Stimulated activated CD8-positive, alpha-beta memory T cell treated with anti-CD3 and anti-CD28 coated beads, Interleukin-12 subunit alpha, Interleukin-12 subunit beta, amount 100 ng/mL, for 1 hour (primary cell): ENCODE measurements around the gene PTPRN.
"Not testable (repeated sequence)": the region's sequence is repeated elsewhere in the genome, so short reads cannot be mapped to it uniquely, and the experiment has no call there.

ENCODE experiments used
- DNase-seq: peaks from one replicate; pipeline ENCODE4 v3.0.0-alpha.2; 2020; ENCODE audit warnings: low read depth

PTPRN gene

DNA sequence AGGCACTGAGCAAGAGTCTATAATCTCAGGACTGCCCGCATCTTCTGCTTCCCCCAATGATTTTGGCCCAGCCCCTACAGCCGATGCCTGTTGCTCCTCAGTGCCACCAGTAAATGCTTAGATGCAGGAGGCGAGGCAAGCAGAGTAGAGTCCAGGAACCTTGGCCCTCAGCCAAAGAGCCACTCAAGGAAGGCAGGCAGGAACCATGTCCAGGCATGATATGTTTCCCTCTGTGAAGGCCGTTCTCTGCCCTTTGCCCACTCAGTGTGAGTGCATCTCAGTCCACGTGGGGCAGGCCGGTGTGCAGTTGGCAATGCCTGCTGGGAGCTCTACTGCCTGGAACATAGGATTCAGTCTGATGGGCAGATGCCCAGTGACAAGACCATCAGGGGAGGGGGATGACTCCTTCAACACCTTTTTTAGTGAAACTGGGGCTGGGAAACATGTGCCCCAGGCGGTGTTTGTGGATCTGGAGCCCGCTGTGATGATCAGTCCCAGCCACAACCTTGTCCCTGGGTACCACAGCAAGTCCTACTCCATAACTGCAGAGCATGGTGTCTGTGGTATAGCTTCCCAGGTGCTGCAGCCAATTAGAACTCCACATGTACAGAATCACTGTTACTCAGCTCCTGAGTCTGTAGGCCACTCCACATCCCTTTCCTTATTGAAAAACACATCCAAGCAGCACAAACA, 39.7 kb downstream of the PTPRN start:
- no peak for DNase-seq

DNA sequence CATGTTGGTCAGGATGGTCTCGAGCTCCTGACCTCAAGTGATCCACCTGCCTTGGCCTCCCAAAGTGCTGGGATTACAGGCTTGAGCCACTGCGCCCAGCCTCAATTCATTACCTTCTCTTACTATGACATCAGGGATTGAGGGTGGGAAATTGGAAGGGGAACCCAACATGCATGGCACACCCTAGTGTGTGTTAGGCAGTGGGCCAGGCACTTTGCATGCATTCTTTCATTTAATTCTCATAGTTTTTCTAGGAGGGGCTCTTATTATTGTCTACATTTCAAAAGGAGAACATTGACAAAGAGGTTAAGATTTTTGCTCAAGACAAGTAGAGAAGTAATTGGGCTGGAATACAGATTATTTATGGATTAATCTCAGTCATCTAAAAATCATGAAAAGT, 40.9 kb downstream of the PTPRN start:
- no peak for DNase-seq

DNA sequence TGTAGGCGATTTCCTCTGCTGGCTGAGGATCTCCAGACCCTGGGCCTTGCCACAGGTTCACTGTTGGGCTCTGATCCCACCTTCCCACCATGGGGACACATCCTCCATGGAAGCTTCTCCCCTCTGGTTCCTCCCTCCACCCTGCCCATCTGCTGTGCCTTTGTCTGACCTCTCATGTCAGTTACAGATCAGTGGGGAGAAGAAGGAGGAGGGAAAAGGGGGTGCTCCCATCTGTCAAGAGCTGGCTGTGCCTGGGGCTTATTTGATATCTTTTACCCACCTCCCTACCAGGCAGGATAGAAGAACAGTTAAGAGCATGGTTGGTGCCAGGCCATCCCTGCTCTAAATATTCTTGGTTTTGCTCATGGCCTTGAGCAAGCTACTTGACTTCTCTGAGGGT, 42.3 kb downstream of the PTPRN start:
- DNase-seq = no peak

DNA sequence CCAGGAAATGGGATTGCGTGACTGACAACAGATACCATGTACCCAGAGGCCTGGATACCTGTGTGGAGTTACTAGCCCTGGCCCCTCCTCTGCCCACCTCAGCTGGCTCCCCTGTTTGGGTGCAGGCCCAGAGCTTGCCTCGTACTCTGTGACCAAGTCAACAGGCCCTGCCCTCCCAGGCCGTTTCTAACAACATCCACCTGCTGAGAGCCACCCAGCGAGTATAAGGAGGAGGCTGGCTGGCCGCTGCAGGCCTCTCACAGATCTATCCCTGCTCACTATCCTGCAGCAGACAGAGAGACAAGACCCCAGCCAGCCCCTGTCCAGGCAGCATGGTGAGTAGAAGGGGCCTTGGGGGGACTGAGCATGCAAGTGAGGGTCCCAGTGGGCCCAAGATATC, 43.0 kb downstream of the PTPRN start:
- no peak for DNase-seq

DNA sequence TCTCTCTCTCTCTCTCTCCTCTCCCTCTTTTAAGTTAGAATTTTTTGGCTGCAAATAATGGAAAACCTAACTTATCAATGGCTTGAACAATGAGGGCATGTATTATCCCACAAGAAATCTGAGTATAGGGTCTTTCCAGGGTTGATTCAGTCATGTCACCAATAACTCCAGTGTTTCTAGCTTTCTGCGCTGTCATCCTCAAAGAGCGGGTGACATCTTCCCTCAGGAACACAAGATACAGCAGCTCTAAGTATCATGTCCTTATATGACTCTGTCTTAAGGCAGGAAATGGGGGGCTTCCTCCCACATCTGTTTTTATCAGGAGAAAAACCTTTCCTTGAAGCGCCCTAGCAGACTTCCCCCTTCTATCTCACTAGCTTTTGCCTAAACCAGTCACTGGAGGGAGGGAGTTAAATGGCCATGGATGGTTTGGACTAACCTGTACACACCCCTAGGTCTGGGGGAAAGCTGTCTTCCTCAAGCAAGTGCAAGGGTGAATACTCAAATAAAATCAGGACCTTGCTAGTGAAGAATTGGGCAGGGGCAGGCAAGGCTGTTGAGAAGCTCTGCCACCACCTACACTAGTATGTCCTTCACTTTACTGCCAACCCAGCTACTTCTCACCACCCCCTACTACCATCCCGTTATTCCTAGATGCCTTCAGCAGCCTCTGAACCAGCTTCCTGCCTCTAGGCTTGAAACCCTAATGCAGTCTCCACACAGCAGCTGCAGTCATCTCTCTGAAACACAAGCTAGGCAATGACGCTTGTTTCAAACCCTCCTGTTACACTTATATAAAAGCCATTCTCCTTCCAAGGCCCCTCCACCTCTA, 48.0 kb downstream of the PTPRN start:
- no peak for DNase-seq

DNA sequence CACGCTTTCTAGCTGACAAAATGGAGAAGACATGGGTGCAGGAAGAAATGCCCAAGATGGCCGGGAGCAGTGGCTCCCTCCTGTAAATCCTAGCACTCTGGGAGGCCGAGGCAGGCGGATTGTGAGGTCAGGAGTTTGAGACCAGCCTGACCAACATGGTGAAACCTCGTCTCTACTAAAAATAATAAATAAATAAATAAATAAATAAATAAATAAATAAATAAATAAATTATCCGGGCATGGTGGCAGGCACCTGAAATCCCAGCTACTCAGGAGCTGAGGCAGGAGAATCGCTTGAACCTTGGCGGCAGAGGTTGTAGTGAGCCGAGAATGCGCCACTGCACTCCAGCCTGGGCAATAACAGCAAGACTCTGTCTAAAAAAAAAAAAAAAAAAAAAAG, 50.3 kb downstream of the PTPRN start:
- not testable (repeated sequence) for DNase-seq

DNA sequence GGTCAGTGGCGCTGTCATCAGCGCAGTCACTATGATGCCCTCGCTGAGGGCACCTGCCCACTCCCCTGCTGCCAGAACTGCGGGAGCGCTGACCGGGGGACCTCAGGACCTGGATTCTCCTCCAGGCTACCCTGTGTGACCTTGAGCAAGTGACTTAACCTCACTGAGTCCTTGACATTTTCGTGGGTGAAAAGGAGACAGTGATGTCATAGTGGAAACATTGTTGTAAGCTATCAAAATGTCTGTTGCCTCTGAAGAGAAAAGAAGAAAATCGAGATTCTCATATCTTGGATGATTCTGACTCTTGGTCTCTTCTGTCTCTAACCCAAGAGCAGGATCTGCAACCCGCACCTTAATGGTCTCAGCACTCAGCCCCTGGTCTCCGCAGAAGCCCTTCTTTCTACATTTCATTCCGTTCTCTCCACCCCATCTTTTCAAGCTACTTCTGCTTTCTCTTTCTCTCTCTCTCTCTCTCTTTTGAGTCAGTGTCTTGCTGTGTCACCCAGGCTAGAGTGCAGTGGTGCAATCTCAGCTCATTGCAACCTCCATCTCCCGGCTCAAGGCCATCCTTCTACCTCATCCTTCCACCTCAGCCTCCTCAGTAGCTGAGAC, 54.5 kb downstream of the PTPRN start:
- no peak for DNase-seq

DNA sequence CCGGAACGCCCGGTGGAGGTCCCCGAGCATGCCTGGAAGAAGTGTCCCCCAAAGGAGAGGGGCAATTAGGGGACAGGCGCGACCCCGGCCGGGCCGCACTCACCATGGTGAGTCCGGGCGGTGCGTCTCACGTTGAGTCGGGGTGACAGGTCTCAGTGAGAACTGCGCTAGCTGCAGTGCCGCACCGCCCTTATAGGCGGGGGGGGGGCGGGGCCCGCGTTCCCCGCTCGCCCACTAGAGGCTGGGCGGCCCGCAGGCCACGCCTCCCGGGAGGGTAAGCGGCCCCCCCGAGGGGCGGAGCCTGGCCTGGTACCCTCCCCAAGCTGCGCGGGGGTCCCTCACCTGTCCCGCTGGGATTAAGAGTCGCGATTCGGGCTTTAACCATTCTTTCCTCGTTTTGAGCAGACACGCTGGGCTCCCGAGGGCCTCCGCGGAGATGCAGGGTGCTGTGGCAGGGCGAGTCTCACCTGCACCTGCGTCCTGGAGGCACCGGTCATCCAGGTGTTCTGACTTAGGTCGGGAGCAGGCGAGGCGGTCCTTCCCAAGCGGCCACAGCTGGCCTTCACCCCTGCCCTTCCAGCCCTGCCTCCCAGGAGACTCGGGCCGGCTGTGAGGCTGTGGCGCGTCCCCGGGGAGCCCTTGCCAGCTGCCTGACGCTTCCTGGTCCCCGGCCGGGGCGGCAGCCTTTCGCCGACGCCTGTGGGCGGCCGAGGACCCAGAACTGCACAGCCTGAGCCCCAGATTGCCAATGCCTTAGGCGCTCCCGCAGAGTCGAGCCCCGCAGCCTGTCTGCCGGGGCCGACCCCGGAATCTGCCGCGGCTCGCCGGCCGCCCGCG, 55.2 kb downstream of the PTPRN start, which contains the start of gene TUBA4A:
TUBA4A (minus strand) TSS at position 166 of the 837 bp plus-strand sequence; CDS start at position 106, 60 bp downstream.
- DNase-seq = peak; percentile 85

DNA sequence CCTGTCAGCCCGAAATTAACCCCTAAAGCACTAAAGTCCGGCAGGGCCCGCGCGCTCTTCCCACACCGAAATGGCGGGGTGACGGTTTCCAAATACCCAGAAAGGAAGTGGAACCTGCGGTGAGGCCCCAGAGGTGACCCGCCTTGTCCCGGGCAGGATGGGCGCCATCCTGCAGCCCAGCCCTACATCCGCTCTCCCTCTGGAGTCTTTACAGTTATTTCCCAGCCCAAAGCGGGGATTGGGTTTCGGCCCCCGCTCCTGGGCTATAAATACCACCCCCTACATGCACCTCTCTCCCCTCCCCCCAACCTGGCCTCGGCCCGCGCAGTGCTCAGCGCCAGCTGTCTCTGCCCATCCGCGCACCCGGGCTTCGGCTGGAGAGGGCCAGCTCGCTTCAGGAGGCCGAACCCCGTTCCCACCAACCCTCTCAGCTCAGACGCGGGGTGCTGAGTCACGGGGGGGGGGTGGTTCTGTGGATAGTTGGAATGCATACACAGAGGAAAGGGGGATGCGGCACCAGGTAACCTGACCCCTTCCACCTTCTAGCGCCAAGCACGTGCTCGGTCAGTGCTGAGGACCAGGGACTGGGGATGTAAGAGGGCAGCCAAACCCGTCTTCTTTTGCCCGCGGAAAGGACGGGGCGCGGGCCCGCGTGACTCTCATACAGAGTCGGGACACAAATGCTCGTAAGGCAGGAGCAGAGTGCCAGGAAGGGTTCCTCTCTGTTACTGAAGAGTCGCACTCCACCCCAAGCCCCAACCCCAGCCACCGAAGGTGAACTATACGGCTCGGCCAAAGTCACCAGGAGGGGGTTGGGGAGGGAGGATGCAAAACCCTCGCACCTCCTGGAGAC, 56.1 kb downstream of the PTPRN start, which contains the start of gene TUBA4B:
TUBA4B (plus strand) TSS at position 344 of the 853 bp plus-strand sequence; CDS start at position 509, 165 bp downstream.
- DNase-seq = peak; percentile 15

DNA sequence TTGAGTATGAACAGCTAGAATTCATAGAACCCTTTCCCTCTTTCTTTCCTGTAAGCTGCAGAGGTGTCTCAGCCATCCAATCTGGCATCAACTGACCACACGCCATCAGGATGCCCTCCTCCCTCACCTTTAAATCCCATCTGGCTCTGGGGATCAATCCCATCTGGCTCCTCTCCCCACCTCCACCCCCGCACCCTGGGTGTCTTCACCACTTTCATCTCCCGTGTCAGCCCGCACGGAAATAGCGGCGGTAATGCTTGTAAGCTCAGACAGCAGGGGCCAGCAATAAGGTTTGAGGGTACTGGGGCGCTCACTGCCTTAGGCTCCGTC, 56.7 kb downstream of the PTPRN start:
- no peak for DNase-seq

DNA sequence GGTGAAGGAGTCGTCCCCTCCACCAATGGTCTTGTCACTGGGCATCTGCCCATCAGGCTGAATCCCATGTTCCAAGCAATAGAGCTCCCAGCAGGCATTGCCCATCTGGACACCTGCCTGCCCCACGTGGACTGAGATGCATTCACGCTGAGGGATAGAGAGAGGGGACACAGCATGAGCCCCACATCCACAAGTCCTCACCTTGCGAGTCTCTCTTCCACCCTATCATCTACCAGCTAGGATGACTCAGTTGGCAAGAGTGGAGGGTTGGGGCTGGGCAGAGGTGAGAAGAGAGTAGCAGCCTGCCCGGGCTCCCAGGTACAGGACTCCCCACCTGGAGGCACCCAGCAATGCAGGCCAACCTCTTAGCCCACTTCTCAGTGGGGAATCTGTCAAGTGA, 57.1 kb downstream of the PTPRN start:
- DNase-seq = no peak

DNA sequence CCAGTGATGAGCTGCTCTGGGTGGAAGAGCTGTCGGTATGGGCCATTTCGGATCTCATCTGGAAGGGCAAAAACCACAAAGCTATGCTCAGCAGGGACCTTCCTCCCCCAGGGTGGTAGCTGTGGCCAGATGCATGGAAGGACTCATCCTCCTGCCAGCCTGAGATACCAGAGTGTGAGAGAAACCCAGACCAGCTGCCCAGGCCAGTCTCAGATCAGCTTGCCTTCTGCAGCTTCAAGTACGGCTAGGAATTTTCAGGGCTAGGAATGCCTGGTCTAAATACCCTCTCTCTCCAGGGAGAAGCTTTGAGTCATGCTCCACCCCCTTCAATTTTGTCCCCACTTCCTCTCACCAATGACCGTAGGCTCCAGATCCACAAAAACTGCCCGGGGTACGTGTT, 57.5 kb downstream of the PTPRN start:
- DNase-seq = no peak

DNA sequence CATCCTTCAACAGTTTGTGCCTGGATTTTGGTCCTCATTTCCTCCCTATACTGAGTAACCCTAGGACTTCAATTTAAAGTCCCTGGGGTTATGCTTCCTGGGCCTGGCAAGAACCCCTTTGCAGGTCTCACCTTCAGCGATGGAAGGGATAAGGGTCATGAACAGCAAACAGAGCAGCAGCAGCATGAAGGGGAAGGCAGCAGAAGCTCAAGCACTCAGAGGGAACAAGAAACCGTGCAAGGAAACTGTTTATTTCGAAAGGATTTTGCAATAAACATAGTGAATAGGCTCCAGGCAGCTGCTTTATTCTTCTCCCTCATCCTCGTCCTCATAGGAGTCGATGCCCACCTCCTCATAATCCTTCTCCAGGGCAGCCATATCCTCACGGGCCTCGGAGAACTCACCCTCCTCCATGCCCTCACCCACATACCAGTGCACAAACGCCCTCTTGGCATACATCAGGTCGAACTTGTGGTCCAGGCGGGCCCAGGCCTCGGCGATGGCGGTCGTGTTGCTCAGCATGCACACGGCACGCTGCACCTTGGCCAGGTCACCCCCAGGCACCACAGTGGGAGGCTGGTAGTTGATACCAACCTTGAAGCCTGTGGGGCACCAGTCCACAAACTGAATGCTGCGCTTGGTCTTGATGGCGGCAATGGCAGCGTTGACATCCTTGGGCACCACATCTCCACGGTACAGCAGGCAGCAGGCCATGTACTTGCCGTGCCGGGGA, 59.0 kb downstream of the PTPRN start:
- no peak for DNase-seq

DNA sequence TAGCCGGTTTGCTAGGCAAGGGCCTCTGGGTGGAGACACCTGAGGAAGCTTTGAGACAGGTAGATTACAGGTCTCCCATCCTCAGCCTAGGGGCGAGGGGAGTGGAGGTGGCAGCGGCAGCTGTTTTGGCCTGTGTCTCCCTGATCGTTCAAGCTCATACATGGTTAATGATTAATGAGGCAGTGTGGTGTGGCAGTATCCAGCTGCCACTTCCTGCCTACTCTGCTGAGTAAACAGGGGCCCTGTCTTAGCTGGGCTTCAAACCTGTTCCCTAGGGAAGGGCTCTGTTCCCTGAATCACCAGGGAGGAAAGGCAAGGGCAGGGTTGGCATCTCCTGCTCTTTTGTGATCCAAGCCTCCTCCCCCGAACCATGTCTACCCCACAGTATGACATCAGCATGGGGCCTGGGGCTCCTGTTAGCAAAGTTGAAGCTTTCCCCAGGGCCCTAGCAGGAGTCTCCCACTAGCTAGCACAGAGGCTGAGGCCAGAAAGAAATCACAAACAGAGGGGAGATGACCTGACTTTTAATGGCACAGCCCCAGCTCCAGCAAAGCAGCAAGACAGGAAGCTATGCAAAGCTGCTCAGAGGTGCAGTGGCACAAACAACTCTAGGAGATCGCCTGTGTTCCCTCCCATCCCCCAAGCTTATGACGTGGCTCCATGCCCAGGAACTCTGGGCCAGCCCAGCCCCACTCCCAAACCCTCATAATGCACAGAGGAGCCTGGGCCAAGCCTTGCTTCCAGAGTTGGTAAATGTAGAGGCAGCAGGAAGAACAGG, 59.8 kb downstream of the PTPRN start:
- DNase-seq = no peak

DNA sequence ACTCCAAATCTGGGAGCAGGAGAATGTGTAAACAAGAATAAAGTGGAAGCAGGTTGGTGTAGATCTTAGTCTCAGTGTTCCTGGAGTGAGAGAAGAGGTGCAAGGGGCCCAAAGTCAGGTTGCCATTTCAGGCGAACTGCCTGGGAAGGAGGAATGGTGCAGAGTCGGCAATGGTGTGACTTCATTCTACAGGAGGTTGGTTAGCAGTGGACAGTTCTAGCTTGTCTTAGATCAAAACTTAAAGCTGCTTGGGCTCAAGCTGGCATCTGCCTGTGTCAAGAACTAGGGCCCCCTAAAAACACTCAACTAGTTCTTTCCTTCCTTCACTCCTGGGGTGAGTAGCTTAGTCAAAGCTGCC, 60.4 kb downstream of the PTPRN start:
- no peak for DNase-seq

DNA sequence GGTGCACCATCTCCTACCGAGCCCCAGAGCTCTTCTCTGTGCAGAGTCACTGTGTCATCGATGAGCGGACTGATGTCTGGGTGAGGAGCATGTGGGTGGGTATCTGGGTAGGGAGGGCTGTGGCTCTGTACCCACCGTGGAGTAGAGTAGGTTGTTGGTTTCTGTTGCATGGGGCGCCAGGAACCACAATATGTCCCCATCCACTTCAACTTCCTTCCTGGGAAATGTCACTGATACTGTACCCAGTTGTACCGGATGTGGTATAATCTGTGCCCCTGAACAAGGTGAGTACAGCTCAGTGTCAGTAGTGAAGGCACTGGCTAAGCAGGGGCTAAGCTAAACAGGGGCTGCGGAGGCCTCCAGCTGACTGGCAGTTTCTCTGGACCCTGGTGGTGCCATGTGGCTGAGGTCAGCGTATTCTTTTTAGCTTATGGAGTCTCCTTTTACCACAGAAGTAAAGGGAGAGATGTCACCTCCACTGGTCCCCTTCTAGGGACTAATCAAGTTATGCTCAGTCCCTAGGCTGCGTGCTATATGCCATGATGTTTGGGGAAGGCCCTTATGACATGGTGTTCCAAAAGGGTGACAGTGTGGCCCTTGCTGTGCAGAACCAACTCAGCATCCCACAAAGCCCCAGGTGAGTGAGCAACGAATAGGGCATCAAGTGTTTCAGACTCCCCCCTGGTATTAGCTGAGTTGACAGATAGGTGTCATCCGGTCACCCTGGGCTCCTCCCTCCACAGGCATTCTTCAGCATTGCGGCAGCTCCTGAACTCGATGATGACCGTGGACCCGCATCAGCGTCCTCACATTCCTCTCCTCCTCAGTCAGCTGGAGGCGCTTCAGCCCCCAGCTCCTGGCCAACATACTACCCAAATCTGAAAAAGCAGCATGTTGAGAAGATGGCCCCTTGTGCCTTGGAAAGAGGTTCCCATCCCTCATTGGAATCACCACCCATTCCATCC, 61.2 kb downstream of the PTPRN start:
- no peak for DNase-seq

DNA sequence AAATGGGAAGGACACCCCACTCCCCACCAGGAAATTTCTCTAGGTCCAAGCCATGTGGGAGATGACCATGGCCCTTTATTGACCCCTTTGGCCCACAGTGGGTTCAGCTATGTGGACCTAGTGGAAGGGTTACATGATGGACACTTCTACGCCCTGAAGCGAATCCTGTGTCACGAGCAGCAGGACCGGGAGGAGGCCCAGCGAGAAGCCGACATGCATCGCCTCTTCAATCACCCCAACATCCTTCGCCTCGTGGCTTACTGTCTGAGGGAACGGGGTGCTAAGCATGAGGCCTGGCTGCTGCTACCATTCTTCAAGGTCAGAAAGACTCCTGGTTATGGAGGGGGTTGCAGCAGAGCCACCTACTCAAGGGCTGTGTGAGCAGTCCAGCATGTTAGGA, 62.6 kb downstream of the PTPRN start:
- DNase-seq = no peak

DNA sequence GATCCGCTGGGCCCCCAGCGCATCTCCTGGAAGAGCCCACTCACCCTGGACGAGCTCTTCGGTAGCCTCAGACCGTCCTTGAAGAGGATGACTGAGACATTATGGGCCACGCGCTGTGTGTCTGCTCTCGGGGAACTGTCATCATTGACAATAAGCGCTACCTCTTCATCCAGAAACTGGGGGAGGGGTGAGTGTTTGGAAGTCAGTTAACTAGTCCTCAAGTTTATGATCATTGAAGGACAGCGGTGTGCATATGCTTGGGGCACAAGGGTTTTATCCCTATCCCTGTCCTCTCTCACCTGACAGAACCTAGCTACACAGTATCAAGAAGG, 63.3 kb downstream of the PTPRN start:
- DNase-seq = no peak
